Spleen (tissue), 7 donors: Measurements from ENCODE around the gene CIAO3.

Experiments
- CTCF ChIP-seq, 11 experiments: fragments of 200-600 bp in 7 of 11; fragments of 450-650 bp in 4 of 11; sonication (generic) in 4 of 11; IDR thresholded peaks in 8 of 11; conservative IDR thresholded peaks in 3 of 11; 1 replicate in 7 of 11; 2 replicates in 4 of 11; pipeline versions ENCODE4 v1.4.0 to v1.8.0; 2016 to 2021; ENCODE audit warnings: antibody characterized with exemption in 11 of 11, inconsistent platforms in 4 of 11, mild to moderate bottlenecking in 1 of 11
- POLR2A ChIP-seq, 3 donors: fragments of 450-650 bp; IDR thresholded peaks; one replicate each; pipeline ENCODE4 v1.5.1; 2017; ENCODE audit warnings: antibody characterized with exemption in 3 of 3, mild to moderate bottlenecking in 1 of 3
- POLR2AphosphoS5 ChIP-seq, 3 donors: sonication (generic); formaldehyde crosslinking; IDR thresholded peaks; one replicate each; pipeline ENCODE4 v1.5.1; 2017; ENCODE audit warnings: antibody characterized with exemption in 3 of 3
- donor health status: DM: no; HTN: no; CAD: no; lungs with moderate emphysema.
- donor health status: DM: no; HTN: no; CAD: no.
- donor health status: DM: no; HTN: no; CAD: no.

DNA sequence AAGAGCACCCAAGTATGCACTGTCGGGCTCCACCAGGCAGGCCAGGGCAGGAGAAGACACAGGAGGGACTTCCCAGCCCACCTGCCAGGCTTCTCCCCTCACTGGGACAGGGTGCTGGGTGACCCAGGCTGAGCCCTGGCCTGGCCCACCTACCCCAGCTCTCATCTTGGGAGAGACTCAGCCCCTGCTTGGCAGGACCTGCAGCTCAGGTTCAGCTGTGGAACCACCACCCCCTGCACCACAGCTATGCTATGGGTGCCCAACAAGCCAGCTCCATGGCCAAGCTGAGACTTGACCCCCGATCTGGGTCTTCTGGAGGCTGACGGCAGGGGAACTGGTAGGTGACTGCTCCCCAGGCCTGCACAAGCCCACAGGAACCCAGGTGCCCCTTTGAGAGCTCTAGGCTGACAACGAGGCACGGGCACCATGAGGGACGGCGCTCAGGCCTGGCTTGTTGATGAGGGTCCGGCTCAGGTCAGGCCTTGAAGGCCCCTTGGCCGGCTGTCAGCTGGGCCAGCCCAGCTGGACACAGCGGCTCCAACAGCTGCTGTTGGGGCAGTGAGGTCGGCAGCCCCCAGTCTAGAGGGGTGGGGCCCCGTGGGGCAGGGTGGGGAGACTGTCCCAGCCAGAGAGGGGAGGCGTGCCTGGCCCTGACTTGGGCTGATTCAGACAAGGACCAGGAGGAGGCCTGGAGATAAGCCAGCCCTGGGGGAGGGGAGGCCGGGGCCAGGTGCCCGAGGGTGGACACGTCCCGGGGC lies 42.8 kb upstream of the CIAO3 start:
- no peak for TF ChIP-seq CTCF (IDR thresholded peaks at IDR 0.05 in 8 of 11, conservative IDR thresholded peaks at IDR 0.05 in 3 of 11)
- TF ChIP-seq POLR2A (IDR thresholded peaks at IDR 0.05) = no peak
- TF ChIP-seq POLR2AphosphoS5 (IDR thresholded peaks at IDR 0.05) = peak; percentile 2 to 38 (median 5)
